IPS DF 6.9 (cell line): ENCODE measurements around the gene PROX2.

Experiments used
- DNase-seq: peaks from one replicate; pipeline ENCODE4 v3.0.0-alpha.2; 2013; ENCODE audit warnings: low read depth, low spot score
- H3K27ac ChIP-seq: one replicate; pipeline ENCODE4 v1.5.1; 2013; ENCODE audit warnings: low read length, control low read depth
- H3K27me3 ChIP-seq: 2 replicates; pipeline ENCODE4 v1.6.1; 2013; ENCODE audit warnings: mild to moderate bottlenecking, low read length; ENCODE audit not compliant: control insufficient read depth, insufficient read depth
- H3K36me3 ChIP-seq: 2 replicates; pipeline ENCODE4 v1.6.1; 2013; ENCODE audit warnings: low read length; ENCODE audit not compliant: control insufficient read depth, insufficient read depth
- H3K4me1 ChIP-seq: 2 replicates; pipeline ENCODE4 v1.6.1; 2013; ENCODE audit warnings: low read length; ENCODE audit not compliant: control insufficient read depth, insufficient read depth
- H3K4me3 ChIP-seq: 2 replicates; pipeline ENCODE4 v1.5.1; 2013; ENCODE audit warnings: mild to moderate bottlenecking, low read length
- H3K9me3 ChIP-seq: 2 replicates; pipeline ENCODE4 v1.6.1; 2013; ENCODE audit warnings: low read length, inconsistent platforms; ENCODE audit not compliant: control insufficient read depth, insufficient read depth
- WGBS: extraction: QIAGEN DNeasy Blood & Tissue Kit; methylation state at CpG from one replicate; pipeline ENCODE4 v1.1.7; 2013; ENCODE audit warnings: mixed read lengths, missing lambda C conversion rate; ENCODE audit not compliant: insufficient read length, insufficient coverage; 5-methylcytosine and 5-hydroxymethylcytosine counted together

The PROX2 gene

GRCh38 chr14:74909501-74909900 lies 33.6 kb upstream of the PROX2 start:
- H3K9me3 ChIP-seq, result no peaks in the 10 kb centered on the region
- no peaks in the 10 kb centered on the region; the same call in 1 of the 2 replicates for H3K4me1 ChIP-seq
- DNase-seq, result no peak
- H3K4me3 ChIP-seq, result no peak overlapping the region
- no peaks in the 10 kb centered on the region for H3K27me3 ChIP-seq
- no CpG with 5 or more reads among the region's 14 CpGs for WGBS
- no peaks in the 10 kb centered on the region for H3K36me3 ChIP-seq
- H3K27ac ChIP-seq, result no peak overlapping the region

GRCh38 chr14:74908861-74909341 lies 33.0 kb upstream of the PROX2 start:
- H3K4me3 ChIP-seq, result no peak overlapping the region

GRCh38 chr14:74907744-74908143 lies 31.8 kb upstream of the PROX2 start:
- no peaks in the 10 kb centered on the region for H3K9me3 ChIP-seq
- H3K27ac ChIP-seq, result no peak overlapping the region
- no CpG with 5 or more reads among the region's 6 CpGs for WGBS
- H3K27me3 ChIP-seq, result no peaks in the 10 kb centered on the region
- no peak for DNase-seq
- no peaks in the 10 kb centered on the region; the same call in 1 of the 2 replicates for H3K4me1 ChIP-seq
- peaks cover 5% of the 10 kb centered on the region for H3K36me3 ChIP-seq
- no peak overlapping the region for H3K4me3 ChIP-seq

More at GRCh38 chr14:74908861-74909341, 33.0 kb upstream of the PROX2 start:
- no peak for DNase-seq
- Histone ChIP-seq H3K27me3 (no peaks in the 10 kb centered on the region), H3K4me1 (no peaks in the 10 kb centered on the region; the same call in 1 of the 2 replicates), H3K36me3 (no peaks in the 10 kb centered on the region), H3K9me3 (no peaks in the 10 kb centered on the region), H3K27ac (no peak overlapping the region)
- no CpG with 5 or more reads among the region's 9 CpGs for WGBS

GRCh38 chr14:74906925-74907521 lies 31.1 kb upstream of the PROX2 start:
- DNase-seq, result no peak
- Histone ChIP-seq H3K36me3 (peaks cover 12% of the 10 kb centered on the region), H3K27me3 (no peaks in the 10 kb centered on the region), H3K9me3 (no peaks in the 10 kb centered on the region), H3K4me3 (no peak overlapping the region), H3K27ac (no peak overlapping the region), H3K4me1 (no peaks in the 10 kb centered on the region)
- WGBS, result no CpG with 5 or more reads among the region's 12 CpGs

- peaks cover 16% of the 10 kb centered on the region for H3K36me3 ChIP-seq
- no peak overlapping the region for H3K4me3 ChIP-seq
- no peaks in the 10 kb centered on the region for H3K27me3 ChIP-seq
- no peak overlapping the region for H3K27ac ChIP-seq
- no CpG with 5 or more reads among the region's 14 CpGs for WGBS
- no peaks in the 10 kb centered on the region for H3K4me1 ChIP-seq
- no peak for DNase-seq
- H3K9me3 ChIP-seq, result no peaks in the 10 kb centered on the region
These were observed 29.7 kb upstream of the PROX2 start for GRCh38 chr14:74905595-74906142.

GRCh38 chr14:74904635-74905503 lies 28.9 kb upstream of the PROX2 start:
- peaks cover 24% of the 10 kb centered on the region for H3K36me3 ChIP-seq
- H3K27me3 ChIP-seq, result no peaks in the 10 kb centered on the region
- no CpG with 5 or more reads among the region's 6 CpGs for WGBS
- no peaks in the 10 kb centered on the region for H3K9me3 ChIP-seq
- DNase-seq, result no peak
- H3K4me3 ChIP-seq, result no peak overlapping the region
- H3K27ac ChIP-seq, result no peak overlapping the region
- no peaks in the 10 kb centered on the region for H3K4me1 ChIP-seq

GRCh38 chr14:74902941-74903705 lies 27.2 kb upstream of the PROX2 start:
- no peak for DNase-seq
- Histone ChIP-seq H3K27me3 (no peaks in the 10 kb centered on the region), H3K9me3 (no peaks in the 10 kb centered on the region), H3K4me1 (no peaks in the 10 kb centered on the region), H3K27ac (no peak overlapping the region), H3K4me3 (no peak overlapping the region), H3K36me3 (peaks cover 41% of the 10 kb centered on the region)
- WGBS, result no CpG with 5 or more reads among the region's 10 CpGs

- WGBS, result no CpG with 5 or more reads among the region's 5 CpGs
- Histone ChIP-seq H3K27me3 (no peaks in the 10 kb centered on the region), H3K4me1 (no peaks in the 10 kb centered on the region), H3K36me3 (peaks cover 61% of the 10 kb centered on the region), H3K4me3 (no peak overlapping the region), H3K9me3 (no peaks in the 10 kb centered on the region), H3K27ac (no peak overlapping the region)
- no peak for DNase-seq
These were observed 22.7 kb upstream of the PROX2 start for GRCh38 chr14:74898694-74899093.

GRCh38 chr14:74898083-74898482 lies 22.1 kb upstream of the PROX2 start:
- H3K36me3 ChIP-seq, result peaks cover 65% of the 10 kb centered on the region
- DNase-seq, result no peak

GRCh38 chr14:74897642-74898041 lies 21.7 kb upstream of the PROX2 start:
- WGBS, result no CpG with 5 or more reads among the region's 4 CpGs
- Histone ChIP-seq H3K27ac (no peak overlapping the region), H3K36me3 (peaks cover 65% of the 10 kb centered on the region)

More at GRCh38 chr14:74898083-74898482, 22.1 kb upstream of the PROX2 start:
- Histone ChIP-seq H3K27me3 (no peaks in the 10 kb centered on the region), H3K4me1 (no peaks in the 10 kb centered on the region), H3K4me3 (no peak overlapping the region), H3K9me3 (no peaks in the 10 kb centered on the region), H3K27ac (no peak overlapping the region)
- WGBS, result no CpG with 5 or more reads among the region's 2 CpGs

More at GRCh38 chr14:74897642-74898041, 21.7 kb upstream of the PROX2 start:
- Histone ChIP-seq H3K4me3 (no peak overlapping the region), H3K27me3 (no peaks in the 10 kb centered on the region), H3K4me1 (no peaks in the 10 kb centered on the region), H3K9me3 (no peaks in the 10 kb centered on the region)
- no peak for DNase-seq
